ENCODE data around the gene SLC15A5.

GRCh38 chr12:16168078-16168477, 109.4 kb downstream of the SLC15A5 start:
- TF ChIP-seq CTCF (IDR thresholded peaks at IDR 0.05; ENCODE audit: low read length): no peak
- no peak for TF ChIP-seq EZH2 (optimal IDR thresholded peaks at IDR 0.05; ENCODE audit: low read depth, low read length)

All from MM.1S (cell line).